Measurements from ENCODE around the gene GRM7. TPM values are rescaled to one million over a fixed set of nuclear protein-coding genes. Genes with fewer than 3 reads are reported as not detected.

The GRM7 gene
- total and polyA plus RNA-seq, 2 experiments from 2014 or later: 0.40 TPM; not detected in 1

- H3K4me2 ChIP-seq: no peak overlapping the region
- Mint-ChIP-seq H3K36me3 (ENCODE audit: low read depth) (no peaks in the 10 kb centered on the region), H3K4me3 (no peak overlapping the region), H3K27me3 (ENCODE audit: insufficient read depth, low read depth, poor library complexity) (no peaks in the 10 kb centered on the region), H3K27ac (no peak overlapping the region), H3K9me3 (no peaks in the 10 kb centered on the region), H3K4me1 (no peaks in the 10 kb centered on the region)
- no peaks in the 10 kb centered on the region for H3F3A ChIP-seq (replicated peaks; ENCODE audit: low read depth)
- H3K27ac ChIP-seq (ENCODE audit: low read depth): no peak overlapping the region
- no peaks in the 10 kb centered on the region for H3K4me1 ChIP-seq (ENCODE audit: insufficient read depth)
- no peaks in the 10 kb centered on the region for H3K79me2 ChIP-seq (replicated peaks; ENCODE audit: insufficient read depth)
- TF ChIP-seq ZNF114 (CRISPR knock-in tag; IDR thresholded peaks at IDR 0.05) (no peak), ZNF331 (CRISPR knock-in tag; IDR thresholded peaks at IDR 0.05; ENCODE audit: low read depth) (no peak), CTCF (conservative IDR thresholded peaks at IDR 0.05; ENCODE audit: low read depth in 2 of 2) (no peak), EZH2 (IDR thresholded peaks at IDR 0.05; ENCODE audit: low read depth, unreplicated experiment) (no peak), POLR2AphosphoS5 (IDR thresholded peaks at IDR 0.05; ENCODE audit: low read depth) (no peak), ZNF462 (CRISPR knock-in tag; IDR thresholded peaks at IDR 0.05) (no peak)
- no peaks in the 10 kb centered on the region for H3K27me3 ChIP-seq (ENCODE audit: insufficient read depth)
- no peak overlapping the region for H2AFZ ChIP-seq
- no peaks in the 10 kb centered on the region for H4K20me1 ChIP-seq (replicated peaks; ENCODE audit: insufficient read depth)
- no peak overlapping the region for H3K4me3 ChIP-seq
- H3K9me2 ChIP-seq (ENCODE audit: insufficient read depth): peaks cover 12% of the 10 kb centered on the region
- ATAC-seq (no peak), DNase-seq (ENCODE audit: low spot score) (no peak)
- no peaks in the 10 kb centered on the region for H3K36me3 ChIP-seq (ENCODE audit: insufficient read depth)
These were observed 757.7 kb downstream of the GRM7 start for GRCh38 chr3:7618606-7619005.
